Measurements from ENCODE around the gene HOXD9. TPM values are rescaled to one million over a fixed set of nuclear protein-coding genes. Genes with fewer than 3 reads are reported as not detected.
A peak's percentile ranks its signal among the peaks of the same experiment; 100 is the strongest.

The HOXD9 gene
- total and polyA plus RNA-seq, 2 of the 8 experiments (the other 6 are each of a cell fraction or from before 2014, with no cell fraction given) = not detected

- Histone ChIP-seq H3K14ac (ENCODE audit: insufficient read length) (no peak overlapping the region), H2BK120ac (replicated peaks; ENCODE audit: low read depth, low read length) (no peak overlapping the region), H2AFZ (ENCODE audit: low read length) (no peak overlapping the region), H3K9ac (replicated peaks in 1 of 4; ENCODE audit: extremely low read depth in 1 of 4, low read depth in 3 of 4, low read length in 3 of 4) (no peak overlapping the region), H3K4ac (replicated peaks; ENCODE audit: insufficient read length, low read depth, low read length) (no peak overlapping the region), H3K4me1 (replicated peaks in 1 of 4; ENCODE audit: control insufficient read depth in 3 of 4, insufficient read depth in 4 of 4, low read length in 3 of 4) (peaks cover 3 to 14% (median 10%) of the 10 kb centered on the region in 4 experiments; a peak in 6 of 7 replicates), H2AK5ac (ENCODE audit: low read depth, low read length) (no peak overlapping the region; the same call in 1 of the 2 replicates), H4K20me1 (replicated peaks in 1 of 2; ENCODE audit: control insufficient read depth in 1 of 2, insufficient read depth in 2 of 2, low read length in 2 of 2) (peaks cover 5 to 35% of the 10 kb centered on the region in 2 experiments), H3K4me2 (ENCODE audit: insufficient read depth in 1 of 2, low read depth in 2 of 2, low read length in 2 of 2) (no peak overlapping the region), H3K79me1 (ENCODE audit: low read depth, low read length) (no peaks in the 10 kb centered on the region), H4K5ac (ENCODE audit: insufficient read length, low read depth, low read length) (no peak overlapping the region), H2BK15ac (ENCODE audit: low read length) (no peak overlapping the region), H2BK12ac (ENCODE audit: low read depth, low read length) (no peak overlapping the region), H3K4me3 (ENCODE audit: extremely low read depth in 1 of 4, insufficient read depth in 2 of 4, low read depth in 3 of 4, low read length in 4 of 4) (no peak overlapping the region), H3K27ac (ENCODE audit: low read depth, low read length) (no peak overlapping the region), H3K9me3 (ENCODE audit: insufficient read depth in 2 of 2, low read depth in 1 of 2, low read length in 1 of 2) (no peaks in the 10 kb centered on the region), H3K79me2 (ENCODE audit: control insufficient read depth in 1 of 2, insufficient read depth in 2 of 2, low read length in 2 of 2) (no peaks in the 10 kb centered on the region), H3K23ac (ENCODE audit: insufficient read length) (no peak overlapping the region), H3K23me2 (ENCODE audit: low read depth, low read length) (peaks cover 5% of the 10 kb centered on the region; the same call in 1 of the 2 replicates), H2BK20ac (ENCODE audit: low read length) (no peak overlapping the region), H3K18ac (ENCODE audit: extremely low read depth, low read length) (no peak overlapping the region), H4K91ac (replicated peaks; ENCODE audit: insufficient read length, low read length) (no peak overlapping the region), H3K56ac (replicated peaks; ENCODE audit: insufficient read length, low read depth, low read length) (no peak overlapping the region), H3K27me3 (replicated peaks in 1 of 4; ENCODE audit: control insufficient read depth in 3 of 4, extremely low read depth in 1 of 4, insufficient read depth in 3 of 4, low read length in 3 of 4) (peaks cover 94 to 100% (median 99%) of the 10 kb centered on the region in 4 experiments), H4K8ac (ENCODE audit: extremely low read depth, insufficient read depth, low read length) (no peak overlapping the region), H2BK5ac (ENCODE audit: low read depth, low read length) (no peak overlapping the region), H3K36me3 (ENCODE audit: control insufficient read depth in 2 of 4, insufficient read depth in 4 of 4, low read length in 3 of 4) (no peaks in the 10 kb centered on the region; a peak in 1 of 8 replicates)
- DNase-seq (ENCODE audit: low read depth in 1 of 2, low spot score in 2 of 2) = no peak
- WGBS, 2 experiments (ENCODE audit: extremely low coverage in 1 of 2, insufficient coverage in 1 of 2, insufficient read length in 1 of 2, insufficient replicate concordance in 2 of 2, low coverage in 1 of 2, low lambda C conversion rate in 2 of 2, missing lambda C conversion rate in 1 of 2) = 69% methylated on average over 2 of the region's 2 CpGs; no CpG with 5 or more reads in 1 of the 2 experiments
- POLR2A ChIA-PET (ENCODE audit: partially characterized antibody) = no interaction called here
- no peak for FAIRE-seq
- TF ChIP-seq SRF (IDR thresholded peaks at IDR 0.05; ENCODE audit: low read depth, low read length) (peak; percentile 38; the same call in 1 of the 2 replicates), CHD1 (IDR thresholded peaks at IDR 0.05; ENCODE audit: low read depth, low read length) (no peak)
- CTCF ChIA-PET (ENCODE audit: partially characterized antibody) = interaction anchor here (0.9 to 4.4 kb wide), 11 partner anchors 10 to 979 kb away, joined by 3 to 21 read pairs (median 5); partner anchors contain the start of gene HOXD4
These were observed 47.2 kb downstream of the HOXD9 start for GRCh38 chr2:176169711-176170110.
